Ovary (tissue), 9 donors: ENCODE results near the gene WDR20. TPM values are rescaled to one million over a fixed set of nuclear protein-coding genes. Genes with fewer than 3 reads are reported as not detected.
A peak's percentile ranks its signal among the peaks of the same experiment; 100 is the strongest.

Experiments used
- DNase-seq, 5 donors: peaks; one replicate each; pipeline ENCODE4 v3.0.0-alpha.2; 2019 to 2020
- H3K27ac ChIP-seq, 2 donors: fragments of 200-600 bp; one replicate each; pipeline versions ENCODE4 v1.5.1 to v1.8.0; 2019 to 2022
- H3K27me3 ChIP-seq: fragments of 200-600 bp; one replicate; pipeline ENCODE4 v1.8.0; 2022
- H3K36me3 ChIP-seq: fragments of 200-600 bp; sonication (generic); one replicate; pipeline ENCODE4 v1.5.1; 2019
- H3K4me1 ChIP-seq: one replicate; pipeline ENCODE4 v1.8.1; 2013; ENCODE audit warnings: mild to moderate bottlenecking, moderate library complexity; ENCODE audit not compliant: insufficient read depth
- H3K4me3 ChIP-seq: fragments of 200-600 bp; sonication (generic); one replicate; pipeline ENCODE4 v1.5.1; 2017
- H3K9me3 ChIP-seq, 2 donors: fragments of 200-600 bp in 1 of 2; sonication (generic) in 1 of 2; one replicate each; pipeline versions ENCODE4 v1.5.1 to v1.8.1; 2013 to 2019; ENCODE audit warnings: mild to moderate bottlenecking in 1 of 2, moderate library complexity in 1 of 2
- EP300 ChIP-seq: sonication (generic); formaldehyde crosslinking; IDR thresholded peaks from one replicate; pipeline ENCODE4 v1.6.1; 2017; ENCODE audit warnings: antibody characterized with exemption
- POLR2A ChIP-seq: fragments of 450-650 bp; IDR thresholded peaks from one replicate; pipeline ENCODE4 v1.6.1; 2017; ENCODE audit warnings: antibody characterized with exemption, mild to moderate bottlenecking, moderate library complexity
- WGBS, 3 donors: extraction: QIAGEN DNeasy Blood & Tissue Kit in 1 of 3; methylation state at CpG; one replicate each; pipeline versions ENCODE4 v1.1.5 to v1.1.7; 2013 to 2017; 5-methylcytosine and 5-hydroxymethylcytosine counted together
- intact Hi-C, 4 donors: fragments of 100-400 bp; cut with DNase I; formaldehyde crosslinking; loops; one replicate each; pipeline versions ENCODE4 v1.11.0 to v1.15.1; 2022 to 2023
- polyA plus RNA-seq, 2 donors: library from polyadenylated mRNA; stranded (reverse); fragments of 200-250 nt in 1 of 2; fragments of 350-450 nt in 1 of 2; fragmentation: Illumina TruSeq in 1 of 2; extraction: RNeasy Lipid Tissue Mini Kit (QIAGEN cat#74804) in 1 of 2; gene quantifications; one replicate each; pipeline ENCODE4 v1.2.3, GENCODE V29; 2013 to 2014
- total RNA-seq, 7 donors: library from RNA; depleted of rRNA in 2 of 7; stranded (reverse); fragments of >200 nt in 2 of 7; fragmentation: NEBNext Ultra II Directional in 3 of 7; extraction: Animal tissue kit (Norgen Biotek cat#: 25700) in 3 of 7; gene quantifications; one replicate each; pipeline versions ENCODE4 v1.1.0 to v1.2.4, GENCODE V29; 2016 to 2023
- TF ChIP-seq, protein P1 (sequence below), 3 donors: fragments of 450-650 bp in 2 of 3; fragments of 200-600 bp in 1 of 3; IDR thresholded peaks; one replicate each; pipeline versions ENCODE4 v1.5.1 to v1.8.0; 2016 to 2022; ENCODE audit warnings: antibody characterized with exemption in 3 of 3, mild to moderate bottlenecking in 1 of 3
- donor health status: DM: no; HTN: no; CAD: no; lungs with moderate emphysema.
- donor health status: DM: no; HTN: no; CAD: no.
- donor health status: Bipolar disorder and iron deficiency.
- donor health status: DM: yes; HTN: yes; CAD: no.
- donor health status: DM: no; HTN: no; CAD: no.
- donor health status: DM: yes; HTN: yes; CAD: no.

WDR20 gene
- total and polyA plus RNA-seq, 9 donors = 13.4 to 42.2 (median 26.8) TPM

DNA sequence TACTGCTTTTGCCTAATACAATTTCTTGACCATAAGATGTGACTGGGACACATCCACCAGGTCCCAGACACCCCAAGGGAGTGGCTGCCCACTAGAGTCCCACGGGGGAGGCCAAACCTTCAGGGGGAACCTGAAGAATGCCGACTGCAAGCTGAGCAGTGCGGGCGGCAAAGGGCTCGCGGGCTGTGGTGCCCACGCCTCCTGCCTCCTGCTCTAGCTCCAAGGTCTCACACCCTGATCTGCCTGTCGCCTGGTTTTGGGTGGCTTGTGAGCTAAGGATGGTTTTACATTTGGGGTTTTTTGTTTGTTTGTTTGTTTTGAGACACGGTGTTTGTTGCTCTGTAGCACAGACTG, 90.0 kb downstream of the WDR20 start:
- DNase-seq = peak in 1 of 5 donors; percentile 18

DNA sequence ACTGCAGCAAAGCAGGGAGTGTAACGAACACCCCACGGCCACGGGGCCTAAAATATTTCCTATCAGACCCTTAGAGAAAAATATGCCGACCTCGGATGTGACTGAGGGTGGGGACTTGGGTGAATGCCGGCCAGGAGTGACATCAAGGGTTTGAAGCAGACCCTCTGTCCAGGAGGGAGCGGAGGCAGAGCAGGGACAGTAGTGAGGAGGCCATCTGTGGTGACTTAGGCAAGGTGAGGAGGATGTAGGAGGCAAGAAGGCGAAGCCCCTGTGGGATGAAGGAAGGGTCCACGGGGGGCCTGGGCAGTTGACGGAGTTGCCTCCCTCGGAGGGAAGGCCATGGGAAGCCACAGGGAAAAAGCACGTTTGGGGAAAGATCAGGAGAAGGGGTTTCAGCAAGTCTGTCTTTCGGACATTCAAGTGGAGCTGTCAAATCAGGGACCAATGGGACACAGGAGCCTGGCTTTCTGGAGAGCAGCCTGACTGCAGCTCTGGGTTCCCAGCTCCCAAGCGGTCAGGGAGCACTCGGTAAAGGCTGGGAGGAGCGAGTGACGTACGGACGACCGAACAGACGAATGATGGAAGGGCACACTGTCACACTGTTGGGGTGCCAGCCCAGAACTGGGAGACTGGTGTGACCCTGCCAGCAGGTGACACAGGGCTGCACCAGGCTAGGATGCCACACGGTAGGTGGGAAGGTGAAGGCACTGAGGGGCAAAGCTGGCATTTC, 90.9 kb downstream of the WDR20 start:
- no peaks in the 10 kb centered on the region for H3K36me3 ChIP-seq
- no peak for TF ChIP-seq EP300
- TF ChIP-seq POLR2A = no peak
- TF ChIP-seq, protein P1, sequence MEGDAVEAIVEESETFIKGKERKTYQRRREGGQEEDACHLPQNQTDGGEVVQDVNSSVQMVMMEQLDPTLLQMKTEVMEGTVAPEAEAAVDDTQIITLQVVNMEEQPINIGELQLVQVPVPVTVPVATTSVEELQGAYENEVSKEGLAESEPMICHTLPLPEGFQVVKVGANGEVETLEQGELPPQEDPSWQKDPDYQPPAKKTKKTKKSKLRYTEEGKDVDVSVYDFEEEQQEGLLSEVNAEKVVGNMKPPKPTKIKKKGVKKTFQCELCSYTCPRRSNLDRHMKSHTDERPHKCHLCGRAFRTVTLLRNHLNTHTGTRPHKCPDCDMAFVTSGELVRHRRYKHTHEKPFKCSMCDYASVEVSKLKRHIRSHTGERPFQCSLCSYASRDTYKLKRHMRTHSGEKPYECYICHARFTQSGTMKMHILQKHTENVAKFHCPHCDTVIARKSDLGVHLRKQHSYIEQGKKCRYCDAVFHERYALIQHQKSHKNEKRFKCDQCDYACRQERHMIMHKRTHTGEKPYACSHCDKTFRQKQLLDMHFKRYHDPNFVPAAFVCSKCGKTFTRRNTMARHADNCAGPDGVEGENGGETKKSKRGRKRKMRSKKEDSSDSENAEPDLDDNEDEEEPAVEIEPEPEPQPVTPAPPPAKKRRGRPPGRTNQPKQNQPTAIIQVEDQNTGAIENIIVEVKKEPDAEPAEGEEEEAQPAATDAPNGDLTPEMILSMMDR (IDR thresholded peaks at IDR 0.05) = no peak
- peaks cover 5% of the 10 kb centered on the region for H3K4me1 ChIP-seq
- intact Hi-C loops = no loop called here
- H3K9me3 ChIP-seq = no peaks in the 10 kb centered on the region
- no peak overlapping the region for H3K4me3 ChIP-seq
- H3K27ac ChIP-seq = no peak overlapping the region
- no peaks in the 10 kb centered on the region for H3K27me3 ChIP-seq
- WGBS, 3 donors = 83 to 86% (median 85%) methylated on average over 22 of the region's 22 CpGs
- peak in 1 of 5 donors; percentile 16 for DNase-seq

More for the DNA sequence above, 90.0 kb downstream of the WDR20 start:
- intact Hi-C loops = no loop called here
- H3K4me3 ChIP-seq = no peak overlapping the region
- no peaks in the 10 kb centered on the region for H3K36me3 ChIP-seq
- 86 to 91% (median 89%) methylated on average over 9 of the region's 9 CpGs for WGBS, 3 donors
- peaks cover 5% of the 10 kb centered on the region for H3K4me1 ChIP-seq
- H3K9me3 ChIP-seq = no peaks in the 10 kb centered on the region
- TF ChIP-seq POLR2A (no peak), EP300 (no peak)
- TF ChIP-seq, protein P1 (IDR thresholded peaks at IDR 0.05) = no peak
- no peaks in the 10 kb centered on the region for H3K27me3 ChIP-seq
- H3K27ac ChIP-seq = no peak overlapping the region

DNA sequence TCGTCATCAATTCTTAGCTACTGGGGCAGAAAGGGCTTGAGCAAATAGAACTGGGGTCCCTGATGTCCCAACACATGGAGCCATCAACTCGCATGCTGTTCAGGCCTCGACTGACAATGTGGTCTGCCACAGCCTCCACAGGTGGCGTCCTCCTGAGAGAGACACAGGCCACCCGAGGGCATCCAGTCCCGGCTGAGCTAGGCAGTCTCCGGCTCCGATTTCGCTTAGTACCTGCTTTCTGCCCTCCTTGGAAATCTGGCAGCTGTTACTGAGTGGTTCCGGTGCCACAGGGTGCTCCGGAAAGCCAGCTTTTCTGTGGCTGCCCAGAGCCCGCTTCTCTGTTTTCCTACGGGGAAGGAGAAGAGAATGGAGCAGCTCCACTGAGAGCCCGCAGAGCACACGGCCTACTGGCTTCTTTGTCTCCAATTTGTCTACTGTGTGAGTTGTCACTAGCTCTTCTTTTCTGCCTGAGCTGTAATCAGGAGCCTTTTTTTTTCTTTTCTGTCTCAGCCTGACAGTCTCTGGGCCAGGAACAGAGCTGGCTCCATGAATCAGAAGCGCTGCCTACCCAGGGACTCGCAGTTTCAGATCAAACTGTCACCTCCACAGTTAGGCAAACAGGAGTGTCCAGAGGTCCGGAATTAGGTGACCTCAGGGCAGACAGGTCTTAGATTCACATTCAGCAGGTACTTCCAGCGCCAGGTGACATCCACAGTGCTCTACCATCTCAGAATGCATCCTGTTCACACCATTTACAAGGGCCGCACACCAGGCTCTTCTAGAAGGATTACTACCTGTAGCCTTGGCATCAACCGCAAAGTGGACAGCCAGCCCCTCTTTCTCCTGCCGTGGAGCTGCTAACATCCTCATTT, 92.0 kb downstream of the WDR20 start:
- 86 to 88% (median 87%) methylated on average over 21 to 22 of the region's 22 CpGs for WGBS, 3 donors
- Histone ChIP-seq H3K27ac (no peak overlapping the region), H3K4me3 (no peak overlapping the region), H3K27me3 (no peaks in the 10 kb centered on the region), H3K9me3 (no peaks in the 10 kb centered on the region), H3K4me1 (peaks cover 5% of the 10 kb centered on the region), H3K36me3 (no peaks in the 10 kb centered on the region)
- DNase-seq = no peak
- no peak for TF ChIP-seq POLR2A
- TF ChIP-seq, protein P1 (IDR thresholded peaks at IDR 0.05) = no peak
- TF ChIP-seq EP300 = no peak
- intact Hi-C loops = no loop called here

DNA sequence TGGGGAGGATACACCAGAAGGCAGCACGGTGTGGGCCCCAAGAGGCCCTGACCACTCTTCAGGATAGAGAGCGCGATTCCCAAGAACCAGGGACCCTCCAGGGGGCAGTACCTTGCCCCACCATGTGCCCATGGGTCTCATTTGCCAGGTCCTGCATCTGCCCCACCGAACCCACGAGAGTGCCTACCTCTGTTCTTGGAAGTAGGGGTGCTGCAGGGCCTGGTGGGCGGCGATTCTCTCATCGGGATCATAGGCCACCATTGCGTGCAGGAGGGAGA, 92.6 kb downstream of the WDR20 start:
- Histone ChIP-seq H3K27me3 (no peaks in the 10 kb centered on the region), H3K9me3 (no peaks in the 10 kb centered on the region), H3K27ac (no peak overlapping the region), H3K4me1 (peaks cover 2% of the 10 kb centered on the region), H3K36me3 (no peaks in the 10 kb centered on the region), H3K4me3 (no peak overlapping the region)
- intact Hi-C loops = no loop called here
- 87 to 91% (median 90%) methylated on average over 9 of the region's 9 CpGs for WGBS, 3 donors
- no peak for DNase-seq
- no peak for TF ChIP-seq EP300
- no peak for TF ChIP-seq POLR2A
- TF ChIP-seq, protein P1 (IDR thresholded peaks at IDR 0.05) = no peak
